Ovary (tissue), 3 donors: ENCODE measurements around the gene ZNF800.

ENCODE experiments used
- POLR2A ChIP-seq: fragments of 450-650 bp; IDR thresholded peaks from one replicate; pipeline ENCODE4 v1.6.1; 2017; ENCODE audit warnings: antibody characterized with exemption, mild to moderate bottlenecking, moderate library complexity
- TF ChIP-seq, protein P1 (sequence below), 3 donors: fragments of 450-650 bp in 2 of 3; fragments of 200-600 bp in 1 of 3; IDR thresholded peaks; one replicate each; pipeline versions ENCODE4 v1.5.1 to v1.8.0; 2016 to 2022; ENCODE audit warnings: antibody characterized with exemption in 3 of 3, mild to moderate bottlenecking in 1 of 3
- donor health status: DM: no; HTN: no; CAD: no.

GRCh38 chr7:127413962-127414361 is 21.5 kb upstream of the ZNF800 start:
- TF ChIP-seq, protein P1, sequence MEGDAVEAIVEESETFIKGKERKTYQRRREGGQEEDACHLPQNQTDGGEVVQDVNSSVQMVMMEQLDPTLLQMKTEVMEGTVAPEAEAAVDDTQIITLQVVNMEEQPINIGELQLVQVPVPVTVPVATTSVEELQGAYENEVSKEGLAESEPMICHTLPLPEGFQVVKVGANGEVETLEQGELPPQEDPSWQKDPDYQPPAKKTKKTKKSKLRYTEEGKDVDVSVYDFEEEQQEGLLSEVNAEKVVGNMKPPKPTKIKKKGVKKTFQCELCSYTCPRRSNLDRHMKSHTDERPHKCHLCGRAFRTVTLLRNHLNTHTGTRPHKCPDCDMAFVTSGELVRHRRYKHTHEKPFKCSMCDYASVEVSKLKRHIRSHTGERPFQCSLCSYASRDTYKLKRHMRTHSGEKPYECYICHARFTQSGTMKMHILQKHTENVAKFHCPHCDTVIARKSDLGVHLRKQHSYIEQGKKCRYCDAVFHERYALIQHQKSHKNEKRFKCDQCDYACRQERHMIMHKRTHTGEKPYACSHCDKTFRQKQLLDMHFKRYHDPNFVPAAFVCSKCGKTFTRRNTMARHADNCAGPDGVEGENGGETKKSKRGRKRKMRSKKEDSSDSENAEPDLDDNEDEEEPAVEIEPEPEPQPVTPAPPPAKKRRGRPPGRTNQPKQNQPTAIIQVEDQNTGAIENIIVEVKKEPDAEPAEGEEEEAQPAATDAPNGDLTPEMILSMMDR (IDR thresholded peaks at IDR 0.05) = no peak
- no peak for TF ChIP-seq POLR2A
